GM18867 (cell line): ENCODE results near the gene SNAPIN.

Experiments used
- ATAC-seq: cut with Tn5 transposase; IDR thresholded peaks from one replicate; pipeline ENCODE4 v1.9.1; 2021; ENCODE audit warnings: mild to moderate bottlenecking, moderate library complexity; ENCODE audit not compliant: unreplicated experiment

Gene SNAPIN

DNA sequence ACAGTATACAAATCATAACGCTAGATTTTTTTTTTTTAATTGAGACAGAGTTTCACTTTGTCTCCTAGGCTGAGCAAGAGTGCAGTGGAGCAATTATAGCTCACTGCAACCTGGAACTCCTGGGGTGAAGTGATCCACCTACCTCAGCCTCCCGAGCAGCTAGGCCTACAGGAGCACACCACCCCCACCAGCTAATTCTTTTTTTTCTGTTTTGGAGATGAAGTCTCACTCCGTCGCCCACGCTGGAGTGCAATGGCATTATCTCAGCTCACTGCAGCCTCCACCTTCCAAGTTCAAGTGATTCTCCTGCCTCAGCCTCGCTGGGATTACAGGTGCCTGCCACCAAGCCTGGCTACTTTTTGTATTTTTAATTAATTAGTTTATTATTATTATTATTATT is 41.3 kb downstream of the SNAPIN start:
- no peak for ATAC-seq

DNA sequence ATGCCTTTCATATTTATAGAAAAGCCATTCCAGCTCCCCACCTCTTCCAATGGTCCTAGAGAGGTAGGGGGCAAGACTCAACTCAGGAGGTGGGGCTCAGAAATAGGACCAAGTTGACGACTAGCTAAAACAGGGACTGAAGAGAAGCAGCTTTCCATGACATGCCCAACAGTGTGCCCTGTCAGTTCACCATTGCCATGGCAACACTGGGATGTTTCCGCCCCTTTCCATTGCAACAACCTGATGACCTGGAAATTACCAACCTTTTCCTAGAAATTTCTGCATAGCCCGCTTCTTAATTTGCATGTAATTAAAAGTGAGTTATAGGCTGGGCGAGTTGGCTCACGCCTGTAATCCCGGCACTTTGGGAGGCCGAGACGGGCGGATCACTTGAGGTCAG is 47.0 kb downstream of the SNAPIN start:
- no peak for ATAC-seq

DNA sequence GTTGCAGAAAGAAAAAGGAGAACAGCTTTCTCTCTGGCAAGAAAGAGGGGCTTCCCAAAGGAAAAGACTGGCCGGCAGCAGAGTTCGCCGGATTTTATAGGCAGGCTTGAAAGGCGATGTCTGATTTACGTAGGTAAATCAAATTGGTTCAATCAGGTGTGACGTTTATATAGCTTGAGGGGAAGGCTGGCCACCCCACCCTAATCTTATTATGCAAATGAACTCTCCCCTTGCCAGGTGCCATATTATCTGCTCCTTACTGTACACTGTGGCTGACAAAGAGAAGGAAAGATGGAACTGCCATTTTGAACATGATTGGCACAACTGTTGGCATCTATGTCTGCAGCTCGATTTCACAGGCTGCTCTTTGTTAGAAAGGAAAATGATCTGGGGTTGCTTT is 52.5 kb downstream of the SNAPIN start:
- no peak for ATAC-seq
